Liver (tissue), 9 donors: ENCODE data around the gene SCN10A. TPM values are rescaled to one million over a fixed set of nuclear protein-coding genes. Genes with fewer than 3 reads are reported as not detected.

ENCODE experiments used
- DNase-seq: peaks from one replicate; pipeline ENCODE4 v3.0.0-alpha.2; 2017; ENCODE audit warnings: low spot score
- H3K27ac ChIP-seq, 2 donors: one replicate each; pipeline ENCODE4 v1.7.0; 2013; ENCODE audit warnings: inconsistent platforms in 2 of 2, low read length in 2 of 2, control low read depth in 1 of 2, low read depth in 1 of 2, mild to moderate bottlenecking in 1 of 2
- H3K27me3 ChIP-seq, 4 donors: one replicate each; pipeline versions ENCODE4 v1.6.1 to v1.7.0; 2013; ENCODE audit warnings: low read length in 3 of 4, inconsistent platforms in 1 of 4, mild to moderate bottlenecking in 1 of 4, moderate library complexity in 1 of 4; ENCODE audit not compliant: control insufficient read depth in 4 of 4, insufficient read depth in 4 of 4
- H3K36me3 ChIP-seq, 4 donors: one replicate each; pipeline versions ENCODE4 v1.6.1 to v1.7.0; 2013; ENCODE audit warnings: low read length in 3 of 4, mild to moderate bottlenecking in 3 of 4, low read depth in 1 of 4, moderate library complexity in 1 of 4; ENCODE audit not compliant: control insufficient read depth in 4 of 4, insufficient read depth in 3 of 4
- H3K4me1 ChIP-seq, 4 donors: one replicate each; pipeline versions ENCODE4 v1.6.1 to v1.7.0; 2013; ENCODE audit warnings: low read length in 3 of 4, mild to moderate bottlenecking in 3 of 4, moderate library complexity in 1 of 4; ENCODE audit not compliant: control insufficient read depth in 4 of 4, insufficient read depth in 4 of 4
- H3K4me3 ChIP-seq, 3 donors: one replicate each; pipeline versions ENCODE4 v1.6.1 to v1.7.0; 2013; ENCODE audit warnings: low read length in 3 of 3, control low read depth in 1 of 3, low read depth in 1 of 3, mild to moderate bottlenecking in 1 of 3
- H3K9ac ChIP-seq, 2 donors: one replicate each; pipeline ENCODE4 v1.7.0; 2013; ENCODE audit warnings: low read length in 2 of 2, mild to moderate bottlenecking in 2 of 2, moderate library complexity in 2 of 2, control low read depth in 1 of 2, low read depth in 1 of 2
- H3K9me3 ChIP-seq, 4 donors: one replicate each; pipeline versions ENCODE4 v1.6.1 to v1.7.0; 2013; ENCODE audit warnings: low read length in 3 of 4; ENCODE audit not compliant: control insufficient read depth in 4 of 4
- ATF3 ChIP-seq: IDR thresholded peaks from 2 replicates; pipeline ENCODE4 v1.6.1; 2016; ENCODE audit warnings: antibody characterized with exemption
- EGR1 ChIP-seq, 2 donors: IDR thresholded peaks; 2 replicates each; pipeline ENCODE4 v1.6.1; 2016 to 2018; ENCODE audit warnings: antibody characterized with exemption in 2 of 2, low read depth in 2 of 2
- FOXA1 ChIP-seq: IDR thresholded peaks from 2 replicates; pipeline ENCODE4 v1.6.1; 2016; ENCODE audit warnings: antibody characterized with exemption
- FOXA2 ChIP-seq: IDR thresholded peaks from 2 replicates; pipeline ENCODE4 v1.6.1; 2016; ENCODE audit warnings: antibody characterized with exemption
- GABPA ChIP-seq, 2 donors: IDR thresholded peaks in 1 of 2; conservative IDR thresholded peaks in 1 of 2; 2 replicates each; pipeline ENCODE4 v1.6.1; 2016; ENCODE audit warnings: antibody characterized with exemption in 2 of 2, mild to moderate bottlenecking in 1 of 2, moderate library complexity in 1 of 2
- HNF4A ChIP-seq, 2 donors: conservative IDR thresholded peaks; 2 replicates each; pipeline ENCODE4 v1.6.1; 2016; ENCODE audit warnings: antibody characterized with exemption in 2 of 2, mild to moderate bottlenecking in 2 of 2
- HNF4G ChIP-seq: IDR thresholded peaks from 2 replicates; pipeline ENCODE4 v1.6.1; 2016; ENCODE audit warnings: antibody characterized with exemption
- JUND ChIP-seq, 2 donors: IDR thresholded peaks; 2 replicates each; pipeline ENCODE4 v1.6.1; 2016; ENCODE audit warnings: antibody characterized with exemption in 2 of 2
- MAX ChIP-seq: IDR thresholded peaks from 2 replicates; pipeline ENCODE4 v1.6.1; 2016; ENCODE audit warnings: antibody characterized with exemption
- NR2F2 ChIP-seq: IDR thresholded peaks from 2 replicates; pipeline ENCODE4 v1.6.1; 2016; ENCODE audit warnings: antibody characterized with exemption
- RAD21 ChIP-seq, 2 donors: IDR thresholded peaks; 2 replicates each; pipeline ENCODE4 v1.6.1; 2016; ENCODE audit warnings: antibody characterized with exemption in 2 of 2, mild to moderate bottlenecking in 2 of 2
- REST ChIP-seq: IDR thresholded peaks from 2 replicates; pipeline ENCODE4 v1.6.1; 2016; ENCODE audit warnings: antibody characterized with exemption, mild to moderate bottlenecking
- RXRA ChIP-seq, 2 donors: IDR thresholded peaks; 2 replicates each; pipeline ENCODE4 v1.6.1; 2017 to 2018; ENCODE audit warnings: antibody characterized with exemption in 2 of 2, mild to moderate bottlenecking in 1 of 2
- SP1 ChIP-seq: IDR thresholded peaks from 2 replicates; pipeline ENCODE4 v1.6.1; 2018; ENCODE audit warnings: antibody characterized with exemption, mild to moderate bottlenecking
- TAF1 ChIP-seq: conservative IDR thresholded peaks from 2 replicates; pipeline ENCODE4 v1.6.1; 2016; ENCODE audit warnings: antibody characterized with exemption, mild to moderate bottlenecking
- YY1 ChIP-seq: IDR thresholded peaks from 2 replicates; pipeline ENCODE4 v1.6.1; 2016; ENCODE audit warnings: antibody characterized with exemption, mild to moderate bottlenecking
- ZBTB33 ChIP-seq: IDR thresholded peaks from 2 replicates; pipeline ENCODE4 v1.6.1; 2016; ENCODE audit warnings: antibody characterized with exemption
- WGBS: extraction: QIAGEN DNeasy Blood & Tissue Kit; methylation state at CpG from one replicate; pipeline ENCODE4 v1.1.7; 2013; 5-methylcytosine and 5-hydroxymethylcytosine counted together
- polyA plus RNA-seq, 2 donors: library from polyadenylated mRNA; stranded (reverse) in 1 of 2; unstranded in 1 of 2; fragments of 200-250 nt in 1 of 2; fragments of >200 nt in 1 of 2; fragmentation: Nextera tagmentation in 1 of 2; extraction: Ambion mirVana in 1 of 2; gene quantifications; one replicate each; pipeline versions ENCODE4 v1.2.1 to v1.2.3, GENCODE V29; 2013 to 2015
- total RNA-seq, 2 donors: library from RNA; depleted of rRNA; stranded (reverse); fragments of >200 nt; gene quantifications; one replicate each; pipeline ENCODE4 v1.2.3, GENCODE V29; 2014
- donor health status: healthy.
- donor health status: healthy.
- donor health status: healthy.
- donor health status: healthy.
- donor health status: healthy.

The SCN10A gene
- total and polyA plus RNA-seq, 4 donors = under 0.01 TPM; not detected in 3

GRCh38 chr3:38722781-38723568 lies 93.0 kb downstream of the SCN10A start (continued):
- TF ChIP-seq ZBTB33 (no peak), SP1 (no peak), RAD21 (IDR thresholded peaks at IDR 0.05) (no peak), HNF4G (no peak), JUND (IDR thresholded peaks at IDR 0.05) (no peak), FOXA2 (no peak), FOXA1 (no peak), NR2F2 (no peak), GABPA (IDR thresholded peaks at IDR 0.05 in 1 of 2, conservative IDR thresholded peaks at IDR 0.05 in 1 of 2) (no peak)

GRCh38 chr3:38721207-38721772 lies 94.7 kb downstream of the SCN10A start:
- no peaks in the 10 kb centered on the region for H3K9me3 ChIP-seq
- WGBS = 95% methylated on average over 5 of the region's 5 CpGs
- TF ChIP-seq ATF3 (no peak), TAF1 (no peak), GABPA (IDR thresholded peaks at IDR 0.05 in 1 of 2, conservative IDR thresholded peaks at IDR 0.05 in 1 of 2) (no peak), NR2F2 (no peak), REST (no peak), FOXA1 (no peak), FOXA2 (no peak), ZBTB33 (no peak), EGR1 (IDR thresholded peaks at IDR 0.05; ENCODE audit: low read depth in 2 of 2) (no peak), YY1 (no peak), HNF4A (conservative IDR thresholded peaks at IDR 0.05) (no peak), RXRA (IDR thresholded peaks at IDR 0.05) (no peak), HNF4G (no peak), RAD21 (IDR thresholded peaks at IDR 0.05) (no peak), JUND (IDR thresholded peaks at IDR 0.05) (no peak), SP1 (no peak), MAX (no peak)
- no peaks in the 10 kb centered on the region for H3K4me1 ChIP-seq
- H3K27me3 ChIP-seq = peaks cover 0 to 2% (median 0%) of the 10 kb centered on the region in 4 donors
- no peaks in the 10 kb centered on the region for H3K36me3 ChIP-seq
- no peak overlapping the region for H3K9ac ChIP-seq
- H3K4me3 ChIP-seq = no peak overlapping the region
- DNase-seq = no peak
- no peak overlapping the region for H3K27ac ChIP-seq
